GM19099 (cell line): Measurements from ENCODE around the gene NAGPA.

Experiments used
- POLR2A ChIP-seq: IDR thresholded peaks from 3 replicates; pipeline ENCODE4 v1.6.1; 2011; ENCODE audit warnings: low read depth; ENCODE audit not compliant: insufficient read length; ENCODE audit errors: extremely low read depth

The NAGPA gene

GRCh38 chr16:5033256-5034166, at the start of gene NAGPA:
Gene NAGPA (minus strand): TSS chr16:5033935. CDS start chr16:5033914, 21 bp downstream.
- TF ChIP-seq POLR2A, result peak; percentile 56

GRCh38 chr16:5078626-5079025, 44.9 kb upstream of the NAGPA start:
- TF ChIP-seq POLR2A, result no peak

GRCh38 chr16:5077304-5077703, 43.6 kb upstream of the NAGPA start:
- TF ChIP-seq POLR2A, result no peak

GRCh38 chr16:5075637-5076036, 41.9 kb upstream of the NAGPA start:
- TF ChIP-seq POLR2A, result no peak

GRCh38 chr16:5073279-5073629, 39.5 kb upstream of the NAGPA start:
- no peak for TF ChIP-seq POLR2A

GRCh38 chr16:5072334-5073278, 38.9 kb upstream of the NAGPA start:
- no peak for TF ChIP-seq POLR2A

- TF ChIP-seq POLR2A, result peak; percentile 99
These were observed 38.1 kb upstream of the NAGPA start, which contains the start of gene ALG1 for GRCh38 chr16:5071681-5072333. Gene ALG1 (plus strand): TSS chr16:5071843. CDS start chr16:5071850, 7 bp downstream.

- TF ChIP-seq POLR2A, result no peak
These were observed 37.6 kb upstream of the NAGPA start for GRCh38 chr16:5071341-5071680.

GRCh38 chr16:5070431-5071186, 36.9 kb upstream of the NAGPA start:
- TF ChIP-seq POLR2A, result no peak

GRCh38 chr16:5069854-5070253, 36.1 kb upstream of the NAGPA start:
- TF ChIP-seq POLR2A, result no peak

- no peak for TF ChIP-seq POLR2A
These were observed 35.3 kb upstream of the NAGPA start for GRCh38 chr16:5069048-5069447.

GRCh38 chr16:5066511-5066910, 32.8 kb upstream of the NAGPA start:
- no peak for TF ChIP-seq POLR2A

GRCh38 chr16:5065813-5066212, 32.1 kb upstream of the NAGPA start, which contains the start of gene C16orf89:
Gene C16orf89 (minus strand): TSS chr16:5065956. CDS start chr16:5065908, 48 bp downstream.
- no peak for TF ChIP-seq POLR2A

- TF ChIP-seq POLR2A, result no peak
These were observed 31.6 kb upstream of the NAGPA start for GRCh38 chr16:5065326-5065725.

GRCh38 chr16:5064915-5065314, 31.2 kb upstream of the NAGPA start:
- TF ChIP-seq POLR2A, result no peak
